ENCODE results near the gene CFAP157.
"Not testable (repeated sequence)": the region's sequence is repeated elsewhere in the genome, so short reads cannot be mapped to it uniquely, and the experiment has no call there.

CFAP157 gene

GRCh38 chr9:127753622-127754021 is 46.8 kb downstream of the CFAP157 start:
- Histone ChIP-seq H3K9ac (ENCODE audit: insufficient read length) (no peak overlapping the region), H3K36me3 (ENCODE audit: insufficient read depth, low read length) (no peaks in the 10 kb centered on the region), H3K4me3 (no peak overlapping the region), H3K27ac (no peak overlapping the region), H3K9me3 (ENCODE audit: low read depth, low read length) (no peaks in the 10 kb centered on the region)
- no peak for TF ChIP-seq FOXP2 (optimal IDR thresholded peaks at IDR 0.05; ENCODE audit: control extremely low read depth, extremely low read length, insufficient read depth)
- TF ChIP-seq POLR2AphosphoS5 (IDR thresholded peaks at IDR 0.05; ENCODE audit: borderline replicate concordance, low read depth, low read length) = no peak
- TF ChIP-seq EZH2 (IDR thresholded peaks at IDR 0.05) = no peak
- DNase-seq (ENCODE audit: low read depth, low spot score) = no peak

- Histone ChIP-seq H3K9ac (ENCODE audit: insufficient read length) (no peak overlapping the region), H3K9me3 (ENCODE audit: low read depth, low read length) (no peaks in the 10 kb centered on the region), H3K27ac (no peak overlapping the region), H3K36me3 (ENCODE audit: insufficient read depth, low read length) (no peaks in the 10 kb centered on the region), H3K4me3 (no peak overlapping the region)
- no peak for TF ChIP-seq FOXP2 (optimal IDR thresholded peaks at IDR 0.05; ENCODE audit: control extremely low read depth, extremely low read length, insufficient read depth)
- no peak for TF ChIP-seq EZH2 (IDR thresholded peaks at IDR 0.05)
- no peak for TF ChIP-seq POLR2AphosphoS5 (IDR thresholded peaks at IDR 0.05; ENCODE audit: borderline replicate concordance, low read depth, low read length)
- DNase-seq (ENCODE audit: low read depth, low spot score) = no peak
Measured at GRCh38 chr9:127754099-127755060, 47.6 kb downstream of the CFAP157 start.

- no peaks in the 10 kb centered on the region for H3K36me3 ChIP-seq (ENCODE audit: insufficient read depth, low read length)
- DNase-seq (ENCODE audit: low read depth, low spot score) = no peak
Measured at GRCh38 chr9:127755061-127756060, 48.6 kb downstream of the CFAP157 start.

GRCh38 chr9:127756233-127756632 is 49.4 kb downstream of the CFAP157 start:
- H3K4me3 ChIP-seq = no peak overlapping the region
- no peak overlapping the region for H3K9ac ChIP-seq (ENCODE audit: insufficient read length)
- no peak overlapping the region for H3K27ac ChIP-seq
- TF ChIP-seq EZH2 (IDR thresholded peaks at IDR 0.05) = no peak
- no peak for TF ChIP-seq FOXP2 (optimal IDR thresholded peaks at IDR 0.05; ENCODE audit: control extremely low read depth, extremely low read length, insufficient read depth)
- TF ChIP-seq POLR2AphosphoS5 (IDR thresholded peaks at IDR 0.05; ENCODE audit: borderline replicate concordance, low read depth, low read length) = no peak
- no peaks in the 10 kb centered on the region for H3K36me3 ChIP-seq (ENCODE audit: insufficient read depth, low read length)
- H3K9me3 ChIP-seq (ENCODE audit: low read depth, low read length) = no peaks in the 10 kb centered on the region
- no peak for DNase-seq (ENCODE audit: low read depth, low spot score)

More at GRCh38 chr9:127755061-127756060, 48.6 kb downstream of the CFAP157 start:
- Histone ChIP-seq H3K4me3 (peak overlapping the region; percentile 42; the same call in 1 of the 2 replicates), H3K27ac (no peak overlapping the region), H3K9ac (ENCODE audit: insufficient read length) (no peak overlapping the region), H3K9me3 (ENCODE audit: low read depth, low read length) (no peaks in the 10 kb centered on the region)
- TF ChIP-seq FOXP2 (optimal IDR thresholded peaks at IDR 0.05; ENCODE audit: control extremely low read depth, extremely low read length, insufficient read depth) (no peak), POLR2AphosphoS5 (IDR thresholded peaks at IDR 0.05; ENCODE audit: borderline replicate concordance, low read depth, low read length) (no peak)

GRCh38 chr9:127756776-127757175 is 50.0 kb downstream of the CFAP157 start:
- H3K27ac ChIP-seq; H3K9ac ChIP-seq (ENCODE audit: insufficient read length); H3K36me3 ChIP-seq (ENCODE audit: insufficient read depth, low read length); DNase-seq (ENCODE audit: low read depth, low spot score); H3K4me3 ChIP-seq; H3K9me3 ChIP-seq (ENCODE audit: low read depth, low read length): not testable (repeated sequence)

- Histone ChIP-seq H3K4me3 (no peak overlapping the region), H3K9ac (ENCODE audit: insufficient read length) (no peak overlapping the region), H3K36me3 (ENCODE audit: insufficient read depth, low read length) (no peaks in the 10 kb centered on the region), H3K9me3 (ENCODE audit: low read depth, low read length) (no peaks in the 10 kb centered on the region), H3K27ac (no peak overlapping the region)
- no peak for TF ChIP-seq EZH2 (IDR thresholded peaks at IDR 0.05)
- TF ChIP-seq FOXP2 (optimal IDR thresholded peaks at IDR 0.05; ENCODE audit: control extremely low read depth, extremely low read length, insufficient read depth) = no peak
- no peak for TF ChIP-seq POLR2AphosphoS5 (IDR thresholded peaks at IDR 0.05; ENCODE audit: borderline replicate concordance, low read depth, low read length)
- DNase-seq (ENCODE audit: low read depth, low spot score) = no peak
Measured at GRCh38 chr9:127758843-127759242, 52.1 kb downstream of the CFAP157 start.

- Histone ChIP-seq H3K9ac (ENCODE audit: insufficient read length) (no peak overlapping the region), H3K36me3 (ENCODE audit: insufficient read depth, low read length) (no peaks in the 10 kb centered on the region), H3K4me3 (no peak overlapping the region), H3K27ac (no peak overlapping the region), H3K9me3 (ENCODE audit: low read depth, low read length) (no peaks in the 10 kb centered on the region)
- DNase-seq (ENCODE audit: low read depth, low spot score) = no peak
- TF ChIP-seq FOXP2 (optimal IDR thresholded peaks at IDR 0.05; ENCODE audit: control extremely low read depth, extremely low read length, insufficient read depth) = no peak
- no peak for TF ChIP-seq POLR2AphosphoS5 (IDR thresholded peaks at IDR 0.05; ENCODE audit: borderline replicate concordance, low read depth, low read length)
- TF ChIP-seq EZH2 (IDR thresholded peaks at IDR 0.05) = no peak
Measured at GRCh38 chr9:127761061-127761460, 54.3 kb downstream of the CFAP157 start.

GRCh38 chr9:127761491-127761956 is 54.7 kb downstream of the CFAP157 start:
- DNase-seq (ENCODE audit: low read depth, low spot score) = no peak
- Histone ChIP-seq H3K36me3 (ENCODE audit: insufficient read depth, low read length) (no peaks in the 10 kb centered on the region), H3K27ac (no peak overlapping the region), H3K9me3 (ENCODE audit: low read depth, low read length) (no peaks in the 10 kb centered on the region), H3K4me3 (no peak overlapping the region), H3K9ac (ENCODE audit: insufficient read length) (no peak overlapping the region)
- no peak for TF ChIP-seq FOXP2 (optimal IDR thresholded peaks at IDR 0.05; ENCODE audit: control extremely low read depth, extremely low read length, insufficient read depth)
- no peak for TF ChIP-seq EZH2 (IDR thresholded peaks at IDR 0.05)
- no peak for TF ChIP-seq POLR2AphosphoS5 (IDR thresholded peaks at IDR 0.05; ENCODE audit: borderline replicate concordance, low read depth, low read length)
